Osteoblast (primary cell): ENCODE results near the gene DENND1A. TPM values are rescaled to one million over a fixed set of nuclear protein-coding genes. Genes with fewer than 3 reads are reported as not detected.

Experiments
- DNase-seq: peaks from one replicate; pipeline ENCODE4 v3.0.0; 2011; ENCODE audit warnings: low spot score, mixed read lengths; ENCODE audit not compliant: insufficient read length; ENCODE audit errors: missing footprints
- H2AFZ ChIP-seq: 2 replicates; pipeline ENCODE4 v1.6.0; 2011; ENCODE audit warnings: mild to moderate bottlenecking, low read length
- H3K27ac ChIP-seq: 2 replicates; pipeline ENCODE4 v1.5.1; 2011; ENCODE audit warnings: mild to moderate bottlenecking, low read depth, low read length, moderate library complexity
- H3K27me3 ChIP-seq: 2 replicates; pipeline ENCODE4 v1.6.0; 2012; ENCODE audit warnings: mild to moderate bottlenecking, control low read depth, inconsistent platforms, low read length, moderate library complexity; ENCODE audit not compliant: insufficient read depth
- H3K36me3 ChIP-seq: 2 replicates; pipeline ENCODE4 v1.5.1; 2011; ENCODE audit warnings: mild to moderate bottlenecking, low read length, control low read depth, moderate library complexity; ENCODE audit not compliant: insufficient read depth
- H3K4me1 ChIP-seq: 2 replicates; pipeline ENCODE4 v1.5.1; 2011; ENCODE audit warnings: mild to moderate bottlenecking, low read length, control low read depth, moderate library complexity; ENCODE audit not compliant: insufficient read depth
- H3K4me2 ChIP-seq: 2 replicates; pipeline ENCODE4 v1.6.0; 2011; ENCODE audit warnings: mild to moderate bottlenecking, low read length; ENCODE audit not compliant: insufficient read depth
- H3K4me3 ChIP-seq: fragments of 200-600 bp; sonication (generic); 3 replicates; pipeline ENCODE4 v1.5.1; 2012; ENCODE audit warnings: mild to moderate bottlenecking, low read length, inconsistent platforms; ENCODE audit not compliant: insufficient read depth
- H3K79me2 ChIP-seq: 2 replicates; pipeline ENCODE4 v1.6.0; 2012; ENCODE audit warnings: mild to moderate bottlenecking, low read length, control low read depth, inconsistent platforms; ENCODE audit not compliant: insufficient read depth
- H3K9me3 ChIP-seq: 2 replicates; pipeline ENCODE4 v1.5.1; 2011; ENCODE audit warnings: low read depth, low read length, control low read depth
- H4K20me1 ChIP-seq: 2 replicates; pipeline ENCODE4 v1.6.0; 2012; ENCODE audit warnings: mild to moderate bottlenecking, low read length, control low read depth; ENCODE audit not compliant: insufficient read depth
- total RNA-seq: library from RNA; depleted of rRNA; stranded (reverse); fragments of >200 nt; gene quantifications from 2 replicates; pipeline ENCODE4 v1.2.3, GENCODE V29; 2012
- TF ChIP-seq, protein P1 (sequence below): IDR thresholded peaks from 2 replicates; pipeline ENCODE4 v1.5.1; 2011; ENCODE audit warnings: mild to moderate bottlenecking, low read depth, low read length, moderate library complexity; ENCODE audit errors: extremely low read depth

The DENND1A gene
- total RNA-seq, 1 donor, result 14.1 TPM

DNA sequence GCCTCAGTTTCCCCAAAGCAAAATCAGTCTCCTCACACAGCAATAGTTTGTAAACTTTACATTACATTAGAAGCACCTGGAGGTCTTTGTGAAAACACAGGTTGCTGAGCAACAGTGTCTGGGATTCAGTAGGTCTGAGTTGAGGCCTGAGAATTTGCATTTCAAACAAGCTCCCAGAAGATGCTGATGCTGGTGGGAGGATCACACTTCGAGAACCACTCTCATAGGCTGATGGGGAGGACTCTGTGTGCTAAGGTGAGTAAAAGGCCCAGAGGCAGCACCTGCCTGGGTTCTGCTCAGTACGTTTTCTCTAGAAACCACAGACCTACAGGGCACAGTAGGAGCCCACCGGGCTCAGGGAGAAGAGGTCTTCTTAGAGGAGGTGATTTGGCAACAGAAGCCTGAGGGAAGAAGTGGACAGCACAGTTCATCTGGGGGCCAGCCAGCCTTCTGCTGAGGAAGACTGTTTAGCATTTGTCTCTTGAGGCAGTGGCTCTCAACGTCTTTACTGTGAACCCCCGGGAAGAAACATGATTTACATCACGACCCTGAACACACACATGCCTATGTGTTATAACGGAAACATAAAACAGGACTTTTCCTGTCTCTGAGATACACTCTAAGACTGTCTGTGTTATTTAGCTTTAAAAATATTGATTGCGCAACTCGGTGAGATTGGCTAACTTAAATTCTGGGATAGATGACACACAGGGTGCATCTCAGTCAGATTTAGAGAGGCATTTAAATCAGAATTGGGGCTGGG, 24.8 kb upstream of the DENND1A start:
- peaks cover 4% of the 10 kb centered on the region for H3K4me1 ChIP-seq
- H3K27ac ChIP-seq, result no peak overlapping the region
- H3K9me3 ChIP-seq, result no peaks in the 10 kb centered on the region
- H3K36me3 ChIP-seq, result no peaks in the 10 kb centered on the region
- H3K27me3 ChIP-seq, result peaks cover 17% of the 10 kb centered on the region
- H3K4me2 ChIP-seq, result peak overlapping the region; percentile 0
- DNase-seq, result peak; percentile 31
- no peak overlapping the region for H3K4me3 ChIP-seq
- H4K20me1 ChIP-seq, result no peaks in the 10 kb centered on the region
- H2AFZ ChIP-seq, result no peak overlapping the region
- H3K79me2 ChIP-seq, result no peaks in the 10 kb centered on the region
- TF ChIP-seq, protein P1, sequence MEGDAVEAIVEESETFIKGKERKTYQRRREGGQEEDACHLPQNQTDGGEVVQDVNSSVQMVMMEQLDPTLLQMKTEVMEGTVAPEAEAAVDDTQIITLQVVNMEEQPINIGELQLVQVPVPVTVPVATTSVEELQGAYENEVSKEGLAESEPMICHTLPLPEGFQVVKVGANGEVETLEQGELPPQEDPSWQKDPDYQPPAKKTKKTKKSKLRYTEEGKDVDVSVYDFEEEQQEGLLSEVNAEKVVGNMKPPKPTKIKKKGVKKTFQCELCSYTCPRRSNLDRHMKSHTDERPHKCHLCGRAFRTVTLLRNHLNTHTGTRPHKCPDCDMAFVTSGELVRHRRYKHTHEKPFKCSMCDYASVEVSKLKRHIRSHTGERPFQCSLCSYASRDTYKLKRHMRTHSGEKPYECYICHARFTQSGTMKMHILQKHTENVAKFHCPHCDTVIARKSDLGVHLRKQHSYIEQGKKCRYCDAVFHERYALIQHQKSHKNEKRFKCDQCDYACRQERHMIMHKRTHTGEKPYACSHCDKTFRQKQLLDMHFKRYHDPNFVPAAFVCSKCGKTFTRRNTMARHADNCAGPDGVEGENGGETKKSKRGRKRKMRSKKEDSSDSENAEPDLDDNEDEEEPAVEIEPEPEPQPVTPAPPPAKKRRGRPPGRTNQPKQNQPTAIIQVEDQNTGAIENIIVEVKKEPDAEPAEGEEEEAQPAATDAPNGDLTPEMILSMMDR, result no peak

DNA sequence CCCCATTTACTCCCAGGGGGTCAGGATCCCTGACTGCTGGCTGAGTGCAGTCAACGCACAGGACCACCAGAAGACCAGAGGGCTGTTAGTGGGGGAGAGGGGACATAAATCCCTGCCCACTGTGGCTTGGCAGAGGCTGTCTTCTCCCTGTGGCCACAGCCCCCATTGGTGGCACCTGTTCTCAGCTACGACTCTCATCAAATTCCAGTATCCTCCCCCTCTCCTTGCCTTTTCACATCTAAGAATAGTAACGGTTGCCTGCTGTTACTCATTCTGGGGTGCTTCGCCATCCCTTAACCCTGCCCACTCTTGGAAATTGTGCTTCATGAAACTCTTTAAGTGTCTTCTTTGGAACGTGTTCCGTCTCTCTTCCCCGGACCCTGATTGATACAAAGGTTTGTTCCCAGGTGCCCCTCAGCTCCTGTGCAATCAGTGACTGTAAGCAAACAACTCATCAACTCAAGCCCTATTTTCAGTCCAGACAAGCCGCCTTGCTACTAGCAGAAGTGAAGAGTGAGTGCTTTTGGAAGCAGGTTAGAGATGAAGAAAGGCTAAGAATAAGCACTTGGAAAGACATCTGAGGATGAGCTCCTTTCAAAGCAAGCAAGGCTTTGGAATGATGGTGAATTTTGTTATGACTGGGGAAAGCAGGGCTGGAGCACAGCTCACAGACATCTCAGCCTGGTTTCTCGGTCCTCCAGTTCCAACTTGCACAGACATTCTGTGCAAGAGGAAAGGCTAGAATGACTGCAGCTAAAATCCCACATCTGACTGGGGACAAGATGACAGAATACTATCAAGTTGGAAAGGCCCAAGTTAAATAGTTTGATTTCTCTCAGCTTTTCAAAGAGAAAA, 22.9 kb upstream of the DENND1A start:
- TF ChIP-seq, protein P1, result no peak
- Histone ChIP-seq H4K20me1 (no peaks in the 10 kb centered on the region), H2AFZ (no peak overlapping the region), H3K9me3 (no peaks in the 10 kb centered on the region), H3K4me1 (peaks cover 4% of the 10 kb centered on the region), H3K27ac (no peak overlapping the region), H3K79me2 (no peaks in the 10 kb centered on the region), H3K36me3 (no peaks in the 10 kb centered on the region), H3K4me2 (no peak overlapping the region), H3K27me3 (peaks cover 8% of the 10 kb centered on the region), H3K4me3 (no peak overlapping the region)
- peak; percentile 47 for DNase-seq

DNA sequence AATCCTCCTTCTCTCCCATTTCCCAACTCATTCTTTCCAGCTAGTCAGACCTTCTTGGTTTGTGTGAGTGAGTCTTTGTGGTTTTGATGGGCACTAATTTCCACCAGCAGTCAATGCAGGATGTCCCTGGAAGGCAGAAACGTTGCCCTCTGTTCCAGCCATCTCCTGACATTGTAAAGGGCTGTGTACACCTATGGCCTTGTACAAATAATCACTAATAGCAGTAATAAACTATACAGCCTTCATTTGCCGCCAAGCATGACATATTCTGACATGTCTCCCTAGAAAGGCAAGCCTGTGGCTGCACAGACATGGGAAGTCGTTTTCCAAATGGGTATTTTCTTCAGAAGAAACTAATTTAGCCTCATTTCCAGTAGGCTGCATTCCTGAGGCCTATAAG, 18.4 kb upstream of the DENND1A start:
- H3K27ac ChIP-seq, result no peak overlapping the region
- no peak overlapping the region for H3K4me3 ChIP-seq
- H3K9me3 ChIP-seq, result no peaks in the 10 kb centered on the region
- no peak for DNase-seq
- no peaks in the 10 kb centered on the region for H3K36me3 ChIP-seq
- no peaks in the 10 kb centered on the region for H3K79me2 ChIP-seq
- TF ChIP-seq, protein P1, result no peak
- H4K20me1 ChIP-seq, result no peaks in the 10 kb centered on the region
- no peaks in the 10 kb centered on the region for H3K4me1 ChIP-seq
- peaks cover 8% of the 10 kb centered on the region for H3K27me3 ChIP-seq
- H3K4me2 ChIP-seq, result no peak overlapping the region
- no peak overlapping the region for H2AFZ ChIP-seq

DNA sequence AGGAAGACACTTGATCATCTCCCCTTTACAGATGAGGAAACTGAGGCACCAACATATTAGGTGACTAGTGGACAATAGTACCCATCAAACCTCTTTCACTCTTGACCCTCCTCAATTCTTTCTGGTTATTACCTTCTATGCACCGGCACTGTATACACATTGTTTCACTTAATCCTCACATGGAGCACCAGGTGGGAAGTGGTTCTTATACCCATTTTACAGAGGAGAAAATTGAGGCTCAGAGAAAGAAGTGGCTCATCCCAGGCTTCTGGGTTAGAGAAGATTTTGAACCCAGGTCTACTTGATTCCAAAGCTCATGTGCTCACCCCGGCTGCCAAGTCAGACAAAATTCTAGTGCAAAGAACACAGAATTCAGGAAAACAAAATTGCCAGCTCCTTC, 17.4 kb upstream of the DENND1A start:
- peaks cover 6% of the 10 kb centered on the region for H3K27me3 ChIP-seq
- H3K79me2 ChIP-seq, result no peaks in the 10 kb centered on the region
- H3K4me2 ChIP-seq, result no peak overlapping the region
- no peak overlapping the region for H3K4me3 ChIP-seq
- H3K27ac ChIP-seq, result no peak overlapping the region
- H2AFZ ChIP-seq, result no peak overlapping the region
- no peaks in the 10 kb centered on the region for H4K20me1 ChIP-seq
- H3K36me3 ChIP-seq, result no peaks in the 10 kb centered on the region
- H3K9me3 ChIP-seq, result no peaks in the 10 kb centered on the region
- no peaks in the 10 kb centered on the region for H3K4me1 ChIP-seq
- DNase-seq, result no peak
- TF ChIP-seq, protein P1, result no peak
